Thoracic aorta (tissue), 2 donors: ENCODE measurements around the gene RASSF5. TPM values are rescaled to one million over a fixed set of nuclear protein-coding genes. Genes with fewer than 3 reads are reported as not detected.

Source experiments
- ATAC-seq: fragments of 150-250 bp; one replicate; pipeline ENCODE4 v1.8.0; 2017; ENCODE audit warnings: low read depth; ENCODE audit not compliant: insufficient number of reproducible peaks, low FRiP score
- DNase-seq: peaks from one replicate; pipeline ENCODE4 v3.0.0-alpha.2; 2020; ENCODE audit warnings: low spot score
- H3K27ac ChIP-seq, 2 donors: fragments of 200-600 bp; sonication (generic); 1 replicate in 1 of 2; 2 replicates in 1 of 2; pipeline ENCODE4 v1.5.1; 2016; ENCODE audit warnings: mild to moderate bottlenecking in 2 of 2, moderate library complexity in 2 of 2
- H3K27me3 ChIP-seq: fragments of 200-600 bp; sonication (generic); replicated peaks from 2 replicates; pipeline ENCODE4 v1.6.0; 2016; ENCODE audit warnings: mild to moderate bottlenecking; ENCODE audit not compliant: insufficient read depth
- H3K36me3 ChIP-seq: fragments of 200-600 bp; sonication (generic); one replicate; pipeline ENCODE4 v1.5.1; 2016
- H3K4me1 ChIP-seq, 2 donors: fragments of 200-600 bp; sonication (generic); 1 replicate in 1 of 2; 2 replicates in 1 of 2; pipeline versions ENCODE4 v1.5.1 to v1.6.0; 2016; ENCODE audit warnings: low read depth in 2 of 2, mild to moderate bottlenecking in 1 of 2; ENCODE audit not compliant: control insufficient read depth in 1 of 2
- H3K4me3 ChIP-seq: fragments of 200-600 bp; sonication (generic); 2 replicates; pipeline ENCODE4 v1.5.1; 2016; ENCODE audit warnings: mild to moderate bottlenecking
- H3K9me3 ChIP-seq: fragments of 200-600 bp; sonication (generic); 2 replicates; pipeline ENCODE4 v1.5.1; 2016
- total RNA-seq, 2 donors: library from RNA; depleted of rRNA; stranded (reverse); fragments of >200 nt; gene quantifications; one replicate each; pipeline versions ENCODE4 v1.1.0 to v1.2.3, GENCODE V29; 2016
- TF ChIP-seq, protein P1 (sequence below): fragments of 200-600 bp; sonication (generic); IDR thresholded peaks from one replicate; pipeline ENCODE4 v1.5.1; 2019; ENCODE audit warnings: antibody characterized with exemption

Gene RASSF5
- total RNA-seq, 2 donors from 2014 or later: 21.7 to 22.8 TPM

DNA sequence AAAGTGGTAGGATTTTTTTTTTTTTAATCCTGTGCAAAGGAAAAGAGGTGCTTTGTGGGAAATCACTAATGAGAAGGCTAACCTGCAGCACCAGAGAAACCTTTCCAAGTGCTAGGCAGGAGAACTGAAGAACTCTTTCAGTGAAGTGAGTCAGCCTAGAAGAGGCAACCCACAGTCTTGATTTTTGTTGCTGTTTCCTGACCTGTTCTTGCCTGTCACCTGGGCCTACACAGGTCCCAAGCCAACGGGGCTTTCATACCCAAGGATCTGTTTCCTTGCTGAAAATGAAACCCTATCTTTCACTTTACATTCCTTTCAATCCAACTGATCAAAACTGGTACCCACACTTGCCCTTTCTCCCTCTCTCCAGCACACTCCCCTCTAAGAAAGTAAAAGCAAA is 44.2 kb upstream of the RASSF5 start:
- Histone ChIP-seq H3K27me3 (no peaks in the 10 kb centered on the region), H3K4me1 (peaks cover 0 to under 1% of the 10 kb centered on the region in 2 donors), H3K9me3 (no peaks in the 10 kb centered on the region), H3K4me3 (no peak overlapping the region), H3K27ac (no peak overlapping the region), H3K36me3 (peaks cover 4% of the 10 kb centered on the region)
- TF ChIP-seq, protein P1, sequence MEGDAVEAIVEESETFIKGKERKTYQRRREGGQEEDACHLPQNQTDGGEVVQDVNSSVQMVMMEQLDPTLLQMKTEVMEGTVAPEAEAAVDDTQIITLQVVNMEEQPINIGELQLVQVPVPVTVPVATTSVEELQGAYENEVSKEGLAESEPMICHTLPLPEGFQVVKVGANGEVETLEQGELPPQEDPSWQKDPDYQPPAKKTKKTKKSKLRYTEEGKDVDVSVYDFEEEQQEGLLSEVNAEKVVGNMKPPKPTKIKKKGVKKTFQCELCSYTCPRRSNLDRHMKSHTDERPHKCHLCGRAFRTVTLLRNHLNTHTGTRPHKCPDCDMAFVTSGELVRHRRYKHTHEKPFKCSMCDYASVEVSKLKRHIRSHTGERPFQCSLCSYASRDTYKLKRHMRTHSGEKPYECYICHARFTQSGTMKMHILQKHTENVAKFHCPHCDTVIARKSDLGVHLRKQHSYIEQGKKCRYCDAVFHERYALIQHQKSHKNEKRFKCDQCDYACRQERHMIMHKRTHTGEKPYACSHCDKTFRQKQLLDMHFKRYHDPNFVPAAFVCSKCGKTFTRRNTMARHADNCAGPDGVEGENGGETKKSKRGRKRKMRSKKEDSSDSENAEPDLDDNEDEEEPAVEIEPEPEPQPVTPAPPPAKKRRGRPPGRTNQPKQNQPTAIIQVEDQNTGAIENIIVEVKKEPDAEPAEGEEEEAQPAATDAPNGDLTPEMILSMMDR: no peak
- DNase-seq (no peak), ATAC-seq (no peak)

DNA sequence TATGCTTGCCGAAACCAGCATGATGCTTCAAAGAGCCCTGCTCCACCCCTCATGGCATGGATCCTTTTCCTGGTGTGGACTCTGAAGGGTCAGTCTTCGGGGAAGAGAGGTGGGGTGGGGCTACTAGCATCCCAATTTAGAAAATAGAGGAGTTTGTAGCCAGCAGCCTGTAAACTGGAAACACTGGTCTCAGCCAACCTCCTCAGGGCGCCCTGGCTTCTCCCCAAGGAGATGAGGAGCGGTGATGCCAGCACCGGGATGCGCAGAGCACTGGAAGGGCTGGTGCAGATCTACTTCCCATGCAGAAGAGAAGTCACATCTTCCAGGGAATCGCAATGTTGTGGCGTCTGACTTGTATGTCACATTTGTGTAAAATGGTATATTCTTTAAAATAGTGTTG is 43.4 kb upstream of the RASSF5 start:
- no peak overlapping the region for H3K4me3 ChIP-seq
- peaks cover 0 to 3% of the 10 kb centered on the region in 2 donors for H3K4me1 ChIP-seq
- ATAC-seq (no peak), DNase-seq (no peak)
- no peaks in the 10 kb centered on the region for H3K27me3 ChIP-seq
- no peaks in the 10 kb centered on the region for H3K36me3 ChIP-seq
- H3K9me3 ChIP-seq: no peaks in the 10 kb centered on the region
- TF ChIP-seq, protein P1: no peak
- H3K27ac ChIP-seq: no peak overlapping the region

DNA sequence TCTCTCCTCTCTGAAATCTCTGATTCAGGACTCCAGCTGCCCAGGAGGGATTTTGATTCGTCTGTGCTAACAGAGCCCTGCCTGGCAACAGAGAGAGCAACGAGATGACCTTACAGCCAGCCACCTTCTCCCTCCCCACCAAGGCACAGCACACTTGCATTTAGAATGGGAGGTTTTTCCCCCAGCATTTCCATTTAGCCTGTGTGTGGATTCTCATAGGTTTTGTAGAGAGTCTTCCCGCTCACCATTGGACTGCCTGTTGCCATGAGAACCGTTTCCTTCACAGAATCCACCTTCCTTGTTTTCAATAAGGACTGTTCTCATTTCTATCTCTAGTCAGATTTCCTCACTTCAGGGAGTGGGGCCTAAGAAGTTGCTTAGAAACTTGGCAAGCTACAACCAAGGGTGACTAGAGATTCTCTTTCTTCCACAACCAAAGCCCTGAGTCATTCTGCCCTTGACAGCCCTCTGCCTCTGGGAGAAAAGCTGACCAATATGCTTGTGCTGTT is 42.8 kb upstream of the RASSF5 start:
- Histone ChIP-seq H3K27me3 (no peaks in the 10 kb centered on the region), H3K36me3 (no peaks in the 10 kb centered on the region), H3K27ac (no peak overlapping the region), H3K4me3 (no peak overlapping the region), H3K9me3 (no peaks in the 10 kb centered on the region), H3K4me1 (peaks cover 0 to 6% of the 10 kb centered on the region in 2 donors)
- ATAC-seq (no peak), DNase-seq (no peak)
- TF ChIP-seq, protein P1: no peak

DNA sequence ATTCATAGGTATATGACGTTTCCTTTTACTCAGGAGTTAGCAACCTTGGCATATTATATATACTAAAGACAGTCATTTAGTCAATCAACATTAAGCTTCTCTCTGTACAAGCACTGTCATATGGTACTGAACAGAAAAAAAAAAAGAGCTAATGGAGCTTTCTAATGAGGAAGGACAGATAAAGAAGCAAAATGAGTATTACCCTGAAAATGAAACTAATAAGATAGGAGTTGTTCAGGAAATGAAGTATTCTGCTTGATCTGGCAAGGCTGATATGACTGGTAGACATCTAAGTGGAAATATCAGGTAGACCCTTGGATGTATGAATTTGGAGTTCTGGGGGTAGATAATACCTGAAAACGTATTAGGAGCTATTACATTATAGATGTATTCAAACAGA is 41.4 kb upstream of the RASSF5 start:
- no peak overlapping the region for H3K4me3 ChIP-seq
- H3K36me3 ChIP-seq: no peaks in the 10 kb centered on the region
- no peaks in the 10 kb centered on the region for H3K9me3 ChIP-seq
- H3K4me1 ChIP-seq: peaks cover 6 to 16% of the 10 kb centered on the region in 2 donors
- H3K27ac ChIP-seq: no peak overlapping the region
- TF ChIP-seq, protein P1: no peak
- H3K27me3 ChIP-seq: no peaks in the 10 kb centered on the region
- no peak for DNase-seq
- ATAC-seq: no peak

DNA sequence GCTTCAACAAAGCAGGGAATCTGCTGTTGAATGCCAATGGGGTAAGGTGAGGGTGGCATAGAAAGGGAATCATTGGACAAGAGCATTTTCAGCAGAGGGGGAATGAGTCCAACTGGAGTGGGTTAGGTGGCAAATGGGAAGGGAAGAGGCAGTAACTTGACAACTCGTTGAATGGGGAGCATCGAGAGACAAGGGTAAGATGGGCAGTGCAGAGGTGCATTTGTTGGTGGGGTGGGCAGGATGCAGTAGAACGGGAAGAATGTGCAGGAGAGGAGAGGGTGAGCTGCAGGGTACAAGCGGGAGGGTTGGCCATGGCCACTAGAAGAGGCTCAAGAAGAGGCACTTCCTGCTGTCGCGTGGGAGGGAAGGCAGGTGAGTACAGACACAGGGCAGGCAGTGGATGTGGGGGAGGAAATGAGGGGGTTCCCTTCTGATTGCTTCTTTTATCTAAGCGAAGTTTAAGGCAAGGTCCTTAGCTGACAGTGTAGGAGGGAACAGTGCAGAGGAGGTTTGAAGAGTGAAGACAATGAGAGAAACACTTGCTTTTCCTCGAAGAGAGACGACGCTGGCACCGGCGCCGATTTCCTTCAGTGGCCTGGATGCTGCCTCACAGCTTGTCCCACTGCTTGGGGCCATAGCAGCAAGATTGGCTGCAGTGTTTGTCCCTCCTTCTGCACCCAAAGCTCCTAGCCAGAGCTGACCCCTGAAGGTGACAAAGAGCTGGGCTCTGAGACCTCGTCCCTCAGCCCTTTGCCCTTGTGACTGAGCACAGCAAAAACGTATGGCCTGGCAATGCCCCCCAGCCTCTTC is 40.3 kb upstream of the RASSF5 start:
- TF ChIP-seq, protein P1: no peak
- DNase-seq: no peak
- ATAC-seq: no peak
- H3K4me3 ChIP-seq: no peak overlapping the region
- H3K4me1 ChIP-seq: peaks cover 11 to 27% of the 10 kb centered on the region in 2 donors
- no peak overlapping the region for H3K27ac ChIP-seq
- H3K27me3 ChIP-seq: no peaks in the 10 kb centered on the region
- H3K36me3 ChIP-seq: no peaks in the 10 kb centered on the region
- no peaks in the 10 kb centered on the region for H3K9me3 ChIP-seq
